AG20443 (cell line): ENCODE data around the gene CEP104.

Source experiments
- DNase-seq: peaks from one replicate; pipeline ENCODE4 v3.0.0; 2012; ENCODE audit warnings: low spot score, mixed read lengths

CEP104 gene

GRCh38 chr1:3799976-3800685 is 56.9 kb downstream of the CEP104 start:
- DNase-seq, result no peak

GRCh38 chr1:3796215-3797061 is 60.6 kb downstream of the CEP104 start, which contains the start of gene LRRC47:
TSS of gene LRRC47 (minus strand) at chr1:3796498. CDS start at chr1:3796476, 22 bp downstream.
- DNase-seq, result peak; percentile 98

GRCh38 chr1:3795453-3796214 is 61.4 kb downstream of the CEP104 start:
- DNase-seq, result no peak

- no peak for DNase-seq
Measured at GRCh38 chr1:3790952-3791351, 66.1 kb downstream of the CEP104 start.

GRCh38 chr1:3790500-3790923 is 66.5 kb downstream of the CEP104 start:
- DNase-seq, result no peak

GRCh38 chr1:3789421-3790300 is 67.3 kb downstream of the CEP104 start:
- DNase-seq, result no peak

GRCh38 chr1:3788756-3789420 is 68.1 kb downstream of the CEP104 start:
- no peak for DNase-seq

- no peak for DNase-seq
Measured at GRCh38 chr1:3787745-3788605, 69.0 kb downstream of the CEP104 start.

GRCh38 chr1:3787349-3787715 is 69.7 kb downstream of the CEP104 start:
- DNase-seq, result no peak

GRCh38 chr1:3786468-3787348 is 70.3 kb downstream of the CEP104 start:
- DNase-seq, result no peak

- no peak for DNase-seq
Measured at GRCh38 chr1:3785456-3786157, 71.4 kb downstream of the CEP104 start.

GRCh38 chr1:3785045-3785444 is 72.0 kb downstream of the CEP104 start:
- DNase-seq, result no peak

GRCh38 chr1:3783651-3784474 is 73.1 kb downstream of the CEP104 start:
- no peak for DNase-seq

GRCh38 chr1:3780901-3781300 is 76.1 kb downstream of the CEP104 start:
- no peak for DNase-seq

GRCh38 chr1:3779912-3780416 is 77.0 kb downstream of the CEP104 start:
- no peak for DNase-seq

- no peak for DNase-seq
Measured at GRCh38 chr1:3779265-3779911, 77.6 kb downstream of the CEP104 start.
